Kidney epithelial cell (primary cell): ENCODE measurements around the gene PLCD3. TPM values are rescaled to one million over a fixed set of nuclear protein-coding genes. Genes with fewer than 3 reads are reported as not detected.

ENCODE experiments used
- DNase-seq: peaks from one replicate; pipeline ENCODE4 v3.0.0-alpha.2; 2010; ENCODE audit warnings: low read depth
- H3K27me3 ChIP-seq: 2 replicates; pipeline ENCODE4 v1.6.0; 2011; ENCODE audit warnings: low read length; ENCODE audit not compliant: control insufficient read depth, insufficient read depth
- H3K36me3 ChIP-seq: 2 replicates; pipeline ENCODE4 v1.5.1; 2011; ENCODE audit warnings: low read length; ENCODE audit not compliant: control insufficient read depth, insufficient read depth
- H3K4me3 ChIP-seq: 2 replicates; pipeline ENCODE4 v1.5.1; 2011; ENCODE audit warnings: low read depth, mild to moderate bottlenecking, control low read depth, low read length
- total RNA-seq: library from RNA; depleted of rRNA; stranded (reverse); fragments of >200 nt; gene quantifications from 2 replicates; pipeline ENCODE4 v1.2.3, GENCODE V29; 2015
- TF ChIP-seq, protein P1 (sequence below): IDR thresholded peaks from 2 replicates; pipeline ENCODE4 v1.5.1; 2011; ENCODE audit warnings: mild to moderate bottlenecking, moderate library complexity, low read length, control low read depth, inconsistent platforms; ENCODE audit not compliant: insufficient read depth, poor library complexity, severe bottlenecking

PLCD3 gene
- total RNA-seq, 1 donor from 2014 or later, result 54.5 TPM

DNA sequence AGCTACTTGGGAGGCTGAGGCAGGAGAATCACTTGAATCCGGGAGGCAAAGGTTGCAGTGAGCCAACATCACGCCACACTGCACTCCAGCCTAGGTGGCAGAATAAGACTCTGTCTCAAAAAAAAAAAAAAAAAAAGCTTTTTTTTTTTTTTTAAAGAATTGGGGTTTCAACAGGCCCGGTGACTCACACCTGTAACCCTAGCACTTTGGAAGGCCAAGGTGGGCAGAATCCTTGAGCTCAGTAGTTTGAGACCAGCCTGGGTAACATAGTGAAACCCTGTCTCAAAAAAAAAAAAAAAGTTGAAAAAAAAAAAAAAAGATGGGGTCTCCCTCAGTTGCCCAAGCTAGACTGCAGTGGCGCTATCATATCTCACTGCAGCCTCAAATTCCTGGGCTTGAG lies 22.7 kb upstream of the PLCD3 start:
- no peak overlapping the region for H3K4me3 ChIP-seq
- TF ChIP-seq, protein P1, sequence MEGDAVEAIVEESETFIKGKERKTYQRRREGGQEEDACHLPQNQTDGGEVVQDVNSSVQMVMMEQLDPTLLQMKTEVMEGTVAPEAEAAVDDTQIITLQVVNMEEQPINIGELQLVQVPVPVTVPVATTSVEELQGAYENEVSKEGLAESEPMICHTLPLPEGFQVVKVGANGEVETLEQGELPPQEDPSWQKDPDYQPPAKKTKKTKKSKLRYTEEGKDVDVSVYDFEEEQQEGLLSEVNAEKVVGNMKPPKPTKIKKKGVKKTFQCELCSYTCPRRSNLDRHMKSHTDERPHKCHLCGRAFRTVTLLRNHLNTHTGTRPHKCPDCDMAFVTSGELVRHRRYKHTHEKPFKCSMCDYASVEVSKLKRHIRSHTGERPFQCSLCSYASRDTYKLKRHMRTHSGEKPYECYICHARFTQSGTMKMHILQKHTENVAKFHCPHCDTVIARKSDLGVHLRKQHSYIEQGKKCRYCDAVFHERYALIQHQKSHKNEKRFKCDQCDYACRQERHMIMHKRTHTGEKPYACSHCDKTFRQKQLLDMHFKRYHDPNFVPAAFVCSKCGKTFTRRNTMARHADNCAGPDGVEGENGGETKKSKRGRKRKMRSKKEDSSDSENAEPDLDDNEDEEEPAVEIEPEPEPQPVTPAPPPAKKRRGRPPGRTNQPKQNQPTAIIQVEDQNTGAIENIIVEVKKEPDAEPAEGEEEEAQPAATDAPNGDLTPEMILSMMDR, result no peak
- no peaks in the 10 kb centered on the region for H3K36me3 ChIP-seq
- no peak for DNase-seq
- no peaks in the 10 kb centered on the region for H3K27me3 ChIP-seq

DNA sequence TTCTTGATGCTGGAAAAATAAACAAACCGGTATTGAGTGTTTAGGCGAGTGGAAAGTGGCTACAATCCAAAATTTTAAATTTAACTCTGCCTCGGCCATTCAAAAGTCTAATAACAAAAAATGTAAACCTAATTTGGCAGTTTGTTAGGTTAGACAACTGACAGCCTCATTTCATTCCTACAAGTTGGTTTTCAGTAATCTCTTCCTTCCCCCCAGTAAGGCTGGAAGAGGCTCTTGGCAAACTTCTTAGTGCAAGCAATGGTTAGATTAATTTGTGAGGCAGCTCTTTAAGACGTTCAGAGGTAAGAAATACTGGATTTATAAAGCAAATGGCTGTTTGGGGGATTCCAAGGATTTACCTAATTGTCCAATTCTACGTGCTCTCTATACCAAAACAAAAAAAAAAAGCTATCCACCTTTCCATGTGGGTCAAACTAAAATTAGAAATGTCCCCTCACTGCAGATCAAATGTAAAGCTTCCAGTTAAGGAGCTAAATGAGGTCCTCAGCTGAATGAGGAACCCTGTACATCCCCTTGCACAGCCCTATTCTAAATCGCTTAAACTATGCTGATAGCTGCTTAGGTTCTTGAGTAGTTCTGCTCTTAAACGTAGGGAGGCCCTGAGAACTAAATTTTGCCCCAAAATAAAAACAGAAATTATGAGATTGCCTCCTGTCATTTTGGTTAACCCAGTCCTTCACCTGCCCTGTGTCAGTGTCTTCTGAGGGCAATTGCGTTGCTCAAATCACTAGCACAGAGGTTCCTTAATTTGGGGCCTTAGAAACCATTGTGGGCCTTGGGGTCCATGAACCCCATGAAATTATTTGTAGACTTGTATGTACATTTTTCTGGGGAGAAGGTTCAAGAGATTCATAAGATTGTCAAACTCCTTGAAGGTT lies 18.8 kb upstream of the PLCD3 start:
- Histone ChIP-seq H3K36me3 (no peaks in the 10 kb centered on the region), H3K27me3 (no peaks in the 10 kb centered on the region), H3K4me3 (peak overlapping the region; percentile 81)
- DNase-seq, result no peak
- TF ChIP-seq, protein P1, result no peak

DNA sequence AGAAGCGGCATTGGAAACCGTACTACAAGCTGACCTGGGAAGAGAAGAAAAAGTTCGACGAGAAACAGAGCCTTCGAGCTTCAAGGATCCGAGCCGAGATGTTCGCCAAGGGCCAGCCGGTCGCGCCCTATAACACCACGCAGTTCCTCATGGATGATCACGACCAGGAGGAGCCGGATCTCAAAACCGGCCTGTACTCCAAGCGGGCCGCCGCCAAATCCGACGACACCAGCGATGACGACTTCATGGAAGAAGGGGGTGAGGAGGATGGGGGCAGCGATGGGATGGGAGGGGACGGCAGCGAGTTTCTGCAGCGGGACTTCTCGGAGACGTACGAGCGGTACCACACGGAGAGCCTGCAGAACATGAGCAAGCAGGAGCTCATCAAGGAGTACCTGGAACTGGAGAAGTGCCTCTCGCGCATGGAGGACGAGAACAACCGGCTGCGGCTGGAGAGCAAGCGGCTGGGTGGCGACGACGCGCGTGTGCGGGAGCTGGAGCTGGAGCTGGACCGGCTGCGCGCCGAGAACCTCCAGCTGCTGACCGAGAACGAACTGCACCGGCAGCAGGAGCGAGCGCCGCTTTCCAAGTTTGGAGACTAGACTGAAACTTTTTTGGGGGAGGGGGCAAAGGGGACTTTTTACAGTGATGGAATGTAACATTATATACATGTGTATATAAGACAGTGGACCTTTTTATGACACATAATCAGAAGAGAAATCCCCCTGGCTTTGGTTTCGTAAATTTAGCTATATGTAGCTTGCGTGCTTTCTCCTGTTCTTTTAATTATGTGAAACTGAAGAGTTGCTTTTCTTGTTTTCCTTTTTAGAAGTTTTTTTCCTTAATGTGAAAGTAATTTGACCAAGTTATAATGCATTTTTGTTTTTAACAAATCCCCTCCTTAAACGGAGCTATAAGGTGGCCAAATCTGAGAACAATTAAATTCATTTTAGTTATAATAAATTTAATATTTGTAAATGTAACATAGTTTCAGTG lies 17.7 kb upstream of the PLCD3 start:
- DNase-seq, result no peak
- peak overlapping the region; percentile 81 for H3K4me3 ChIP-seq
- TF ChIP-seq, protein P1, result no peak
- H3K36me3 ChIP-seq, result no peaks in the 10 kb centered on the region
- no peaks in the 10 kb centered on the region for H3K27me3 ChIP-seq

DNA sequence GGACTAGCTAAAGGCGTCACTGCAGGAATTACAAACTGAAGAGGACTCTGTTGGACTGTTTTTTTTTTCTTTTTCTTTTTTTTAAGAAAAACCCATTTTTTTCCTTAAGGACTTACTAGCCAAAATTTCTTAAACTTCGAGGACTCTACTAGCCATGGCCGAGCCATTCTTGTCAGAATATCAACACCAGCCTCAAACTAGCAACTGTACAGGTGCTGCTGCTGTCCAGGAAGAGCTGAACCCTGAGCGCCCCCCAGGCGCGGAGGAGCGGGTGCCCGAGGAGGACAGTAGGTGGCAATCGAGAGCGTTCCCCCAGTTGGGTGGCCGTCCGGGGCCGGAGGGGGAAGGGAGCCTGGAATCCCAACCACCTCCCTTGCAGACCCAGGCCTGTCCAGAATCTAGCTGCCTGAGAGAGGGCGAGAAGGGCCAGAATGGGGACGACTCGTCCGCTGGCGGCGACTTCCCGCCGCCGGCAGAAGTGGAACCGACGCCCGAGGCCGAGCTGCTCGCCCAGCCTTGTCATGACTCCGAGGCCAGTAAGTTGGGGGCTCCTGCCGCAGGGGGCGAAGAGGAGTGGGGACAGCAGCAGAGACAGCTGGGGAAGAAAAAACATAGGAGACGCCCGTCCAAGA lies 16.8 kb upstream of the PLCD3 start:
- Histone ChIP-seq H3K27me3 (no peaks in the 10 kb centered on the region), H3K4me3 (peak overlapping the region; percentile 81), H3K36me3 (no peaks in the 10 kb centered on the region)
- no peak for DNase-seq
- TF ChIP-seq, protein P1, result peak; percentile 91

DNA sequence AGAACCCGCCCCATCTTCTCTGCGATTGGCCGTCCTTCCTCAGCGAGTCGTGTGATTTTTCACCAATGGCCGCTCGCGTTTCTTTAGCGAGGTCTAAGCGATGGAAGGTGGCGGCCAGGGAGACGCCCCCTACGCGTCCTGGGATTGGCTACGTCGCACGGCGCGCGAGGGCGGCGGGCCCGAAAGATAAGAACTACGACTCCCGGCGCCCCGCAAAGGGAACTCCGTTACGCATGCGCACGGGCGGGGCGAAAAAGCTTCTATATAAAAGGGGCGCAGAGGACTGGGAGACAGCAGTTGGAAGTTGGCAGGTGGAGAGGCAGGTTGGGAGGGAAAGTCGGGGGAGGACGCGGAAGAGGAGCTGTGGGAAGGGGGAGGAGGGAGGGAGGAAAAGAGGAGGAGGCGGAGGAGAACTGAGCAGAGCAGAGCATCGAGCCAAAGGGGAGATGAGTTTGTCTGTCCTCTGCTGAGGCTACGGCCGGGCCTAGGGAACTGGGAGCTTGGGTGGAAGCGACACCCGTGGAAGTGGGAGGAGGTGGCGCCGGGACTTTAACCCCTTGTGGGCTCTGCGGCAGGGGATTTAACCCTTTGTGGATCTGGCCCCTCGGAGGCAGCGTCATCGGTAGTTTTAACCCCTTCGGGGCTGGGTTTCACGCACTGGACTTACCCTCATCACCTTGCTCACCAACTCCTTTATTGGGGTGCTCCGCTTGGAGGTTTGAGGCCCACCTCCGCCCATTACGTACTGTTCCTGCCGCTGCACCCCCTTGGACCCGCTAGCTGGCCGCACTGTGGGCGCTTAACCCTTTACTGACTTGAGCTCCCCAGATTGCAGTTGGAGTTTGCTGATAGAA lies 16.1 kb upstream of the PLCD3 start, which contains the start of gene HEXIM1:
HEXIM1 (plus strand) TSS at position 293 of the 854 bp plus-strand sequence. CDS start 716 bp downstream, outside the sequence.
- peak; percentile 88 for DNase-seq
- Histone ChIP-seq H3K4me3 (peak within 1 kb of the TSS; percentile 81), H3K36me3 (no peaks in the 10 kb centered on the region), H3K27me3 (no peaks in the 10 kb centered on the region)
- TF ChIP-seq, protein P1, result no peak
